ENCODE results near the gene SNIP1. TPM values are rescaled to one million over a fixed set of nuclear protein-coding genes. Genes with fewer than 3 reads are reported as not detected.

SNIP1 gene
- total RNA-seq, 2 donors from 2014 or later = 15.1 to 15.9 TPM

- intact Hi-C loops (cut with DNase I, micrococcal nuclease) = no loop called here
- DNase-seq = peak; percentile 69 to 84
- peak; percentile 78 for ATAC-seq
Measured at GRCh38 chr1:37486680-37487618, 67.1 kb downstream of the SNIP1 start.

- DNase-seq (peak in 1 of 2 donors; percentile 33), ATAC-seq (peak; percentile 2)
- intact Hi-C loops (cut with DNase I, micrococcal nuclease) = no loop called here
Measured at GRCh38 chr1:37485902-37486679, 68.0 kb downstream of the SNIP1 start.

Small RNA genes lying within 50 kb of the gene (microRNA-seq; reads per million reads assigned to microRNA genes)
- gene MIR5581 = 0.53 to 2.7 reads per million in 2 donors

Other genes with a start within 250 kb of the SNIP1 start
- 10 to 100 TPM; 24.0 to 61.6 TPM for gene ZC3H12A, start 79.7 kb downstream of the SNIP1 start, total RNA-seq
- 10 to 100 TPM; 38.1 to 41.4 TPM for gene MEAF6, start 39.5 kb downstream of the SNIP1 start, total RNA-seq
- 1 to 10 TPM; 3.7 to 4.5 TPM for gene DNALI1, start 2.6 kb upstream of the SNIP1 start, total RNA-seq
- gene GNL2, start 41.6 kb upstream of the SNIP1 start, total RNA-seq = 10 to 100 TPM; 29.9 to 35.1 TPM
- gene RSPO1, start 80.6 kb upstream of the SNIP1 start, total RNA-seq = under 1 TPM; 0.52 to 0.78 TPM
- gene CDCA8, start 138.2 kb upstream of the SNIP1 start, total RNA-seq = 10 to 100 TPM in 1 of 2 donors, 1 to 10 TPM in 1; 7.9 to 10.2 TPM
- gene EPHA10, start 210.8 kb upstream of the SNIP1 start, total RNA-seq = 10 to 100 TPM; 49.2 to 62.5 TPM
- 1 to 10 TPM; 7.0 to 7.6 TPM for gene MANEAL, start 239.6 kb upstream of the SNIP1 start, total RNA-seq